Nephron progenitor cell (in vitro differentiated cells): ENCODE data around the gene DRD4.
A peak's percentile ranks its signal among the peaks of the same experiment; 100 is the strongest.

Experiments
- DNase-seq: peaks from one replicate; pipeline ENCODE4 v3.0.0; 2021
- H3K27ac Mint-ChIP-seq: 2 replicates; pipeline ENCODE4 v1.8.0; 2021; ENCODE audit warnings: mild to moderate bottlenecking, moderate library complexity, mixed read lengths
- H3K27me3 Mint-ChIP-seq: 2 replicates; pipeline ENCODE4 v1.8.0; 2021; ENCODE audit warnings: mild to moderate bottlenecking, low read depth, mixed read lengths; ENCODE audit not compliant: poor library complexity
- H3K36me3 Mint-ChIP-seq: 2 replicates; pipeline ENCODE4 v1.8.0; 2021; ENCODE audit warnings: low read depth, mixed read lengths
- H3K4me1 Mint-ChIP-seq: 2 replicates; pipeline ENCODE4 v1.8.0; 2021; ENCODE audit warnings: mixed read lengths
- H3K4me3 Mint-ChIP-seq: 2 replicates; pipeline ENCODE4 v1.8.0; 2021; ENCODE audit warnings: mild to moderate bottlenecking, moderate library complexity, mixed read lengths
- H3K9me3 Mint-ChIP-seq: 2 replicates; pipeline ENCODE4 v1.8.0; 2021; ENCODE audit warnings: mild to moderate bottlenecking, moderate library complexity, mixed read lengths
- TF ChIP-seq, protein P1 (sequence below): fragments of 200-600 bp; sonication (generic); IDR thresholded peaks from 2 replicates; pipeline ENCODE4 v1.5.0; 2021; ENCODE audit warnings: antibody characterized with exemption

DRD4 gene

DNA sequence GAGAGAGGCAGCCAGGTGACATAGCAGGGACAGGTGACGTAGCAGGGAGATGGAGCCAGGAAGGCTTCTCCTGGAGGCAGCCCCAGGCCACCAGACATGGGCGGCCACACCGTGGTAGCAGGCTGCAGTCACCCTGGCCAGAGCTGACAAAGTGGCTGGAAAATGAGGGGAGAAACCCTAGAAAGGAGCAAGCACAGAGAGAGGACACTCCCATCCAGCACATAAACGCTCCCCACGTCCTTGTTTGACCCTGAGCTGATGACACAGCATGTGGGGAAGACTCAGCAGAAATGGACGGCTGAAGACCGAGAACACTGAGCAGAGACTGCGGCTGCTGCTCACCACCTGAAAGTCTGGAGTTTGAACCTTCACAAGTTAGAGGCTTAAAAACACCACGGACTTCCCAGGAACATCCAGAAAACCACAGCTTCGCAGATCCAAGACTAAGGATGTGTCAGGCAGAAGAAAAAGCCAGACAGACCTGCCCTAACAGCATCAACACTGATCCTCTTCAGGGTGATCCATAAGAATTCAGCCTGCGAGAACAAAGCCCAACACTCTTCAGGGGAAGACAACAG lies 28.7 kb downstream of the DRD4 start:
- Mint-ChIP-seq H3K4me1 (no peaks in the 10 kb centered on the region), H3K36me3 (peaks cover 38% of the 10 kb centered on the region), H3K4me3 (no peak overlapping the region), H3K9me3 (no peaks in the 10 kb centered on the region), H3K27ac (no peak overlapping the region), H3K27me3 (no peaks in the 10 kb centered on the region)
- TF ChIP-seq, protein P1, sequence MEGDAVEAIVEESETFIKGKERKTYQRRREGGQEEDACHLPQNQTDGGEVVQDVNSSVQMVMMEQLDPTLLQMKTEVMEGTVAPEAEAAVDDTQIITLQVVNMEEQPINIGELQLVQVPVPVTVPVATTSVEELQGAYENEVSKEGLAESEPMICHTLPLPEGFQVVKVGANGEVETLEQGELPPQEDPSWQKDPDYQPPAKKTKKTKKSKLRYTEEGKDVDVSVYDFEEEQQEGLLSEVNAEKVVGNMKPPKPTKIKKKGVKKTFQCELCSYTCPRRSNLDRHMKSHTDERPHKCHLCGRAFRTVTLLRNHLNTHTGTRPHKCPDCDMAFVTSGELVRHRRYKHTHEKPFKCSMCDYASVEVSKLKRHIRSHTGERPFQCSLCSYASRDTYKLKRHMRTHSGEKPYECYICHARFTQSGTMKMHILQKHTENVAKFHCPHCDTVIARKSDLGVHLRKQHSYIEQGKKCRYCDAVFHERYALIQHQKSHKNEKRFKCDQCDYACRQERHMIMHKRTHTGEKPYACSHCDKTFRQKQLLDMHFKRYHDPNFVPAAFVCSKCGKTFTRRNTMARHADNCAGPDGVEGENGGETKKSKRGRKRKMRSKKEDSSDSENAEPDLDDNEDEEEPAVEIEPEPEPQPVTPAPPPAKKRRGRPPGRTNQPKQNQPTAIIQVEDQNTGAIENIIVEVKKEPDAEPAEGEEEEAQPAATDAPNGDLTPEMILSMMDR: no peak
- no peak for DNase-seq

DNA sequence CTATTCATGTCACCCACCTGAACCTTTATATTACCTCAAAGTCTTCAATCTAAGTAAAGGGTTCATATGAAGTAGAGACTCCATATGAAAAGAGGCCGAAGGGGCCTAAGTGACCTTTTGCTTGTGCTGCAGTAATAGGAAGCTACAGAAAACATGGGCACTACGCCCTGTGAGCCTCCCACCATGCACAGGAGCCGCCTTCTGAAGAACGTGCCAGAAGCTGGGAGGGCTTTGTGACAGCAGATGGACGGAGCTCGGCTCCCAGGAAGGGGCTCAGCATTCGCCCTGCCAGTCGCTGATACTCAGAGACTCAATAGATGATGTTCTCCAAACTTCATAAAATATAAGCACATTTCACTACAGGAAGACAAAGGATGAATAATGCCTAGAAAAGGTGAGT lies 36.8 kb downstream of the DRD4 start:
- H3K4me3 Mint-ChIP-seq: no peak overlapping the region
- TF ChIP-seq, protein P1: no peak
- no peaks in the 10 kb centered on the region for H3K9me3 Mint-ChIP-seq
- DNase-seq: no peak
- H3K27me3 Mint-ChIP-seq: no peaks in the 10 kb centered on the region
- peak overlapping the region; percentile 34 for H3K27ac Mint-ChIP-seq
- H3K36me3 Mint-ChIP-seq: peaks cover 45% of the 10 kb centered on the region
- H3K4me1 Mint-ChIP-seq: no peaks in the 10 kb centered on the region

DNA sequence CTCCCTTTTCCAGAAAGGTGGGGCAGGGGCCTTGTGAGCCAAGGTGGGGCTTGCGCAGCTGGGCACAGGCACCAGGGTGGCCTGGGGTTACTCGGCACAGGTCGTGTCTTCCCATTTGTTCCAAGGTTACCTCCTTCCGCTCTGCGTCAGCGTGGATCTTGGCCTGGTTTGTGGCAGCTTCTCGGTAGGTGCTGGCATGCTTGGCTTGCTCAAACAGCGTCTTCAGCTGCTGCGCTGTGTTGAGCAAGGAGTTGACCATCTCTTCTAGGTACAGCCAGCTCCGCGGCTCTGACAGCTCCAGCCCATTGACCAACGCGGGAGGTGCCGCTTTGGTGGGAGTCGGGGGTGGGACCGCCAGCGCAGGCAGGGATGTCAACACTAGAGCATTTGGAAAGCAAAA lies 37.3 kb downstream of the DRD4 start:
- H3K36me3 Mint-ChIP-seq: peaks cover 46% of the 10 kb centered on the region
- H3K27me3 Mint-ChIP-seq: no peaks in the 10 kb centered on the region
- H3K4me1 Mint-ChIP-seq: no peaks in the 10 kb centered on the region
- no peak overlapping the region for H3K27ac Mint-ChIP-seq
- TF ChIP-seq, protein P1: no peak
- H3K4me3 Mint-ChIP-seq: no peak overlapping the region
- DNase-seq: no peak
- no peaks in the 10 kb centered on the region for H3K9me3 Mint-ChIP-seq

DNA sequence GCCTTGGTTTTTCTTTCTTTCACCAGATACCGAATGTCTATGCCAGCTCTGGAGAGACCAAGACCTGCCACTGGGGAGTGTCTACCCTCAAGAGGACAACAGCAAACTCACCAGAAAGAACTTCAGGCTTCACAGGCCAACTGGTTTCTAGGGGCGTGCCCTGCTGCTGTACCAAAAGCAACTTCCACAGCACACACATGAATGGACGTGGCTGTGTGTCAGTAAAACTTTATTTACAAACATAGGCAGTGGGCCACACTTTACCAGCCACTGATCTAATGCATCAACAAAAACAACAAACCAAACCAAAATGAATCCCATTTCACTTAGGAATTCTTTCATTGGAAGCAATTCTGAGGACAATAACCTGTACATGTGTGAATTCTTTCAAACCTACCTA lies 41.2 kb downstream of the DRD4 start:
- DNase-seq: no peak
- peak overlapping the region; percentile 47 for H3K27ac Mint-ChIP-seq
- TF ChIP-seq, protein P1: no peak
- H3K27me3 Mint-ChIP-seq: no peaks in the 10 kb centered on the region
- peaks cover 9% of the 10 kb centered on the region for H3K4me1 Mint-ChIP-seq
- H3K36me3 Mint-ChIP-seq: peaks cover 60% of the 10 kb centered on the region
- no peaks in the 10 kb centered on the region for H3K9me3 Mint-ChIP-seq
- H3K4me3 Mint-ChIP-seq: no peak overlapping the region

DNA sequence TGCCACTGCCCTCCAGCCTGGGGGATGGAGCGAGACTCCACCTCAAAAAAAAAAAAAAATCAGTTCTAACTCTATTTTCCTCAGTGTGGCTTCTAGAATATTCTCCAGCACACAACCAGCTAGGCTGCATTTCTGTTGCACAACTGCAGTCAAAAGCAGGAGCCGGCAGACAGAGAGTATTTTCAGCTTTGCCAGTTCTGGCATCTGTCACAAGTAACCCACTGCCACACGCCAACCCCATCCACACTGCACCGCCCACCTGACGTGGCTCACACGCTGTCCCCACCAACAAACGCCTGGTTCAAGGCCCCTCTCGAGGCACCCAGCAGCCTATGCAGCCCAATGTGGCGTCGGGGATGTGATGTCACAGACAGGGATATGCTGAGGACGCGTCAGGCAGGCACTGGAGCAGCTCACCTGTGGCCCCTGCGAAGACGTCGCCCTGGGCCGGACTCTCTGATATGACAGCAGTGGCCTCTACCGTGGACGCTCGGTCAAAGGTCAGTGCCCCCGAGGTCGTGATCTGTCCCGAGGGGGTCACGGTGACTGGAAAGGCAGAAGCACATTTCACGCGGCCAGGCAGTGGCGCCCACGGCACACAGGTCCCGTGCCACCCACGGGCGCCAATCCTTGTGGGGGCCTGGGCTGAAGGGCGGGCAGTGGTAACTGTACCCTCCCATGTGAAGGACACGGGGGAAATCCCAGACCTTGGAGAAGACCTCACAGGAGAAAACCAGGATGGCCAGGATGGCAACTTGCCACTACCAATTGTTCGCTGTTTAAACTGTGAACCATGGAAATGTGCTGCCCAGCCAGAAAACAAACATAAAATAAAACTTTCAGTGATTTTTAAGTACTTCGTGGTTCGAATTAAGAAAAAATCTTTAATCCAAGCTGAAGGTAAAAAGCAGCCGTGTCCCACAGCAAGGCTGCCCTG lies 42.5 kb downstream of the DRD4 start:
- Mint-ChIP-seq H3K9me3 (no peaks in the 10 kb centered on the region), H3K27me3 (no peaks in the 10 kb centered on the region), H3K4me3 (no peak overlapping the region), H3K27ac (no peak overlapping the region), H3K4me1 (peaks cover 15% of the 10 kb centered on the region), H3K36me3 (peaks cover 60% of the 10 kb centered on the region)
- TF ChIP-seq, protein P1: no peak
- no peak for DNase-seq
